Type B pancreatic cell (in vitro differentiated cells): Measurements from ENCODE around the gene ZAP70. TPM values are rescaled to one million over a fixed set of nuclear protein-coding genes. Genes with fewer than 3 reads are reported as not detected.

Experiments
- DNase-seq: peaks from one replicate; pipeline ENCODE4 v3.0.0; 2021; ENCODE audit warnings: mixed read lengths; ENCODE audit not compliant: unreplicated experiment; ENCODE audit errors: extremely low spot score
- H3K27ac Mint-ChIP-seq: 2 replicates; pipeline ENCODE4 v1.8.0; 2021; ENCODE audit warnings: mild to moderate bottlenecking, mixed read lengths
- H3K27me3 Mint-ChIP-seq: 2 replicates; pipeline ENCODE4 v1.8.0; 2021; ENCODE audit warnings: mixed read lengths
- H3K36me3 Mint-ChIP-seq: 2 replicates; pipeline ENCODE4 v1.8.0; 2021; ENCODE audit warnings: mixed read lengths
- H3K4me1 Mint-ChIP-seq: one replicate; pipeline ENCODE4 v1.8.0; 2021; ENCODE audit warnings: mixed read lengths; ENCODE audit not compliant: unreplicated experiment
- H3K4me3 Mint-ChIP-seq: 2 replicates; pipeline ENCODE4 v1.8.0; 2021; ENCODE audit warnings: mild to moderate bottlenecking, mixed read lengths
- H3K9me3 Mint-ChIP-seq: 2 replicates; pipeline ENCODE4 v1.8.0; 2021; ENCODE audit warnings: mixed read lengths
- CTCF ChIP-seq: fragments of 200-600 bp; sonication (generic); conservative IDR thresholded peaks from 2 replicates; pipeline ENCODE4 v1.5.0; 2021; ENCODE audit warnings: antibody characterized with exemption, mild to moderate bottlenecking
- total RNA-seq: library from RNA; stranded (reverse); gene quantifications from 2 replicates; pipeline ENCODE4 v1.2.1, GENCODE V29; 2021; ENCODE audit warnings: low replicate concordance

The ZAP70 gene
- total RNA-seq, 1 donor from 2014 or later: 2.5 TPM

GRCh38 chr2:97701186-97701585 lies 12.2 kb upstream of the ZAP70 start:
- no peaks in the 10 kb centered on the region for H3K9me3 Mint-ChIP-seq
- H3K27ac Mint-ChIP-seq: no peak overlapping the region

DNA sequence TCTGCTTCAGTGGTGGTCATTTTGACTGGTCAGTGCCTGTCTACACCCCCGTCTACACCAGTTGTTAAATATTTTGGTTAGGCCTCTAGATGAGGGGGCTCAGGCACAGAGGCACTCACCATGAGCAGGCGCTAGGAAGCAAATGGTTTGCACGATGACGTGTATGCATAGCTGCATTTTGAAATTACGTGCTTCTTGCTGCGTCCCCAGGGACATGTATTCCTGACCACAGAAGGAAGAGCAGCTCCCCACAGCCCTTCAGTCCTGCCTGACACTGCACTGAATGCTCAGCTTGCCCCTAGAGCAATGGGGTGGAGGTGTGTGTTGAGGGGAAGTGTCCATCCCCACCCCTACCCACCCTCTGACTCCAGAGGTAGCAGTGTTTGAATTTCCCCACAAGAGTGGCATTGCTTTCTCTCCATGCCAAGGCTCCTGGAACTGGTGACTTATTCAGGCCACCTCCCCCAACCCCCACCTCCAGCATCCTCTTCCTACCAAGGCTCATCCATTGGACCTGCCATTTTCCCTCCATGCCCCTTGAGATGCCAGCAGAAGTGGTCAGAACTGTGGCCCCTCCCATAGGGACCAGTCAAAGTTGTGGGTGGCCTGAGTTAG lies 11.4 kb upstream of the ZAP70 start:
- Mint-ChIP-seq H3K27me3 (no peaks in the 10 kb centered on the region), H3K27ac (no peak overlapping the region), H3K4me1 (peaks cover 24% of the 10 kb centered on the region), H3K9me3 (no peaks in the 10 kb centered on the region), H3K36me3 (no peaks in the 10 kb centered on the region), H3K4me3 (no peak overlapping the region)
- DNase-seq: no peak
- no peak for TF ChIP-seq CTCF

More at GRCh38 chr2:97701186-97701585, 12.2 kb upstream of the ZAP70 start:
- H3K4me3 Mint-ChIP-seq: no peak overlapping the region
- no peaks in the 10 kb centered on the region for H3K27me3 Mint-ChIP-seq
- no peaks in the 10 kb centered on the region for H3K36me3 Mint-ChIP-seq
- peak; percentile 51 for DNase-seq
- no peak for TF ChIP-seq CTCF
- H3K4me1 Mint-ChIP-seq: peaks cover 24% of the 10 kb centered on the region

GRCh38 chr2:97702731-97703470 lies 10.5 kb upstream of the ZAP70 start:
- Mint-ChIP-seq H3K36me3 (no peaks in the 10 kb centered on the region), H3K27ac (no peak overlapping the region), H3K27me3 (no peaks in the 10 kb centered on the region), H3K4me3 (no peak overlapping the region), H3K4me1 (peaks cover 19% of the 10 kb centered on the region), H3K9me3 (no peaks in the 10 kb centered on the region)
- DNase-seq: peak; percentile 34
- no peak for TF ChIP-seq CTCF

- no peaks in the 10 kb centered on the region for H3K9me3 Mint-ChIP-seq
- no peaks in the 10 kb centered on the region for H3K36me3 Mint-ChIP-seq
- H3K27me3 Mint-ChIP-seq: no peaks in the 10 kb centered on the region
- no peak for TF ChIP-seq CTCF
- no peak overlapping the region for H3K4me3 Mint-ChIP-seq
- H3K27ac Mint-ChIP-seq: no peak overlapping the region
- DNase-seq: no peak
- H3K4me1 Mint-ChIP-seq: peaks cover 19% of the 10 kb centered on the region
These were observed 9.6 kb upstream of the ZAP70 start for GRCh38 chr2:97703741-97704140.

DNA sequence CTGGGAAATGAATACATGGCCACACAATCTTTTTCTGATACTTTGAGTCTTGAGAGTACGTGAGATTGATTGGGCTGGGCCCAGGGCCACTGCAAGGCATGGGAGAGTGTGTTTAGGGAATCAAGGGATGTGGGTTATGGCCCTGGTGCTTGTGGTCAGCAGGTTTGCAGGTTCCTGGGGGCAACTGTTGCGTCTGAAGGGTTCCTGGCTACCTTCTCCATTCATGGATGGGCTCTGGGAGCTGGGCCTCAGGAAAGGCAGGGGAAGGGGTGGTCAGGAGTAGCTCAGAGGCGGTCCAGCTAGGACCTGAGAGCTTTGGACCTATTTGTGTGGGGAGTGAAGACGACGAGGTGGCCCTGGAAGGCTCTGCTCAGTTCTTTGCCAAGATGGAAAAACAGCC lies 8.4 kb upstream of the ZAP70 start:
- Mint-ChIP-seq H3K27ac (no peak overlapping the region), H3K4me1 (peaks cover 18% of the 10 kb centered on the region), H3K36me3 (no peaks in the 10 kb centered on the region), H3K9me3 (peaks cover 2% of the 10 kb centered on the region), H3K4me3 (no peak overlapping the region), H3K27me3 (peaks cover 3% of the 10 kb centered on the region)
- peak; percentile 37 for DNase-seq
- TF ChIP-seq CTCF: no peak
